Liver (tissue), 9 donors: ENCODE results near the gene LYG1. TPM values are rescaled to one million over a fixed set of nuclear protein-coding genes. Genes with fewer than 3 reads are reported as not detected.
"Not testable (repeated sequence)": the region's sequence is repeated elsewhere in the genome, so short reads cannot be mapped to it uniquely, and the experiment has no call there.

Experiments
- DNase-seq: peaks from one replicate; pipeline ENCODE4 v3.0.0-alpha.2; 2017; ENCODE audit warnings: low spot score
- H3K27ac ChIP-seq, 2 donors: one replicate each; pipeline ENCODE4 v1.7.0; 2013; ENCODE audit warnings: inconsistent platforms in 2 of 2, low read length in 2 of 2, control low read depth in 1 of 2, low read depth in 1 of 2, mild to moderate bottlenecking in 1 of 2
- H3K27me3 ChIP-seq, 4 donors: one replicate each; pipeline versions ENCODE4 v1.6.1 to v1.7.0; 2013; ENCODE audit warnings: low read length in 3 of 4, inconsistent platforms in 1 of 4, mild to moderate bottlenecking in 1 of 4, moderate library complexity in 1 of 4; ENCODE audit not compliant: control insufficient read depth in 4 of 4, insufficient read depth in 4 of 4
- H3K36me3 ChIP-seq, 4 donors: one replicate each; pipeline versions ENCODE4 v1.6.1 to v1.7.0; 2013; ENCODE audit warnings: low read length in 3 of 4, mild to moderate bottlenecking in 3 of 4, low read depth in 1 of 4, moderate library complexity in 1 of 4; ENCODE audit not compliant: control insufficient read depth in 4 of 4, insufficient read depth in 3 of 4
- H3K4me1 ChIP-seq, 4 donors: one replicate each; pipeline versions ENCODE4 v1.6.1 to v1.7.0; 2013; ENCODE audit warnings: low read length in 3 of 4, mild to moderate bottlenecking in 3 of 4, moderate library complexity in 1 of 4; ENCODE audit not compliant: control insufficient read depth in 4 of 4, insufficient read depth in 4 of 4
- H3K4me3 ChIP-seq, 3 donors: one replicate each; pipeline versions ENCODE4 v1.6.1 to v1.7.0; 2013; ENCODE audit warnings: low read length in 3 of 3, control low read depth in 1 of 3, low read depth in 1 of 3, mild to moderate bottlenecking in 1 of 3
- H3K9ac ChIP-seq, 2 donors: one replicate each; pipeline ENCODE4 v1.7.0; 2013; ENCODE audit warnings: low read length in 2 of 2, mild to moderate bottlenecking in 2 of 2, moderate library complexity in 2 of 2, control low read depth in 1 of 2, low read depth in 1 of 2
- H3K9me3 ChIP-seq, 4 donors: one replicate each; pipeline versions ENCODE4 v1.6.1 to v1.7.0; 2013; ENCODE audit warnings: low read length in 3 of 4; ENCODE audit not compliant: control insufficient read depth in 4 of 4
- EGR1 ChIP-seq, 2 donors: IDR thresholded peaks; 2 replicates each; pipeline ENCODE4 v1.6.1; 2016 to 2018; ENCODE audit warnings: antibody characterized with exemption in 2 of 2, low read depth in 2 of 2
- FOXA1 ChIP-seq: IDR thresholded peaks from 2 replicates; pipeline ENCODE4 v1.6.1; 2016; ENCODE audit warnings: antibody characterized with exemption
- FOXA2 ChIP-seq: IDR thresholded peaks from 2 replicates; pipeline ENCODE4 v1.6.1; 2016; ENCODE audit warnings: antibody characterized with exemption
- GABPA ChIP-seq, 2 donors: IDR thresholded peaks in 1 of 2; conservative IDR thresholded peaks in 1 of 2; 2 replicates each; pipeline ENCODE4 v1.6.1; 2016; ENCODE audit warnings: antibody characterized with exemption in 2 of 2, mild to moderate bottlenecking in 1 of 2, moderate library complexity in 1 of 2
- HNF4A ChIP-seq, 2 donors: conservative IDR thresholded peaks; 2 replicates each; pipeline ENCODE4 v1.6.1; 2016; ENCODE audit warnings: antibody characterized with exemption in 2 of 2, mild to moderate bottlenecking in 2 of 2
- HNF4G ChIP-seq: IDR thresholded peaks from 2 replicates; pipeline ENCODE4 v1.6.1; 2016; ENCODE audit warnings: antibody characterized with exemption
- JUND ChIP-seq, 2 donors: IDR thresholded peaks; 2 replicates each; pipeline ENCODE4 v1.6.1; 2016; ENCODE audit warnings: antibody characterized with exemption in 2 of 2
- MAX ChIP-seq: IDR thresholded peaks from 2 replicates; pipeline ENCODE4 v1.6.1; 2016; ENCODE audit warnings: antibody characterized with exemption
- NR2F2 ChIP-seq: IDR thresholded peaks from 2 replicates; pipeline ENCODE4 v1.6.1; 2016; ENCODE audit warnings: antibody characterized with exemption
- RAD21 ChIP-seq, 2 donors: IDR thresholded peaks; 2 replicates each; pipeline ENCODE4 v1.6.1; 2016; ENCODE audit warnings: antibody characterized with exemption in 2 of 2, mild to moderate bottlenecking in 2 of 2
- RXRA ChIP-seq, 2 donors: IDR thresholded peaks; 2 replicates each; pipeline ENCODE4 v1.6.1; 2017 to 2018; ENCODE audit warnings: antibody characterized with exemption in 2 of 2, mild to moderate bottlenecking in 1 of 2
- SP1 ChIP-seq: IDR thresholded peaks from 2 replicates; pipeline ENCODE4 v1.6.1; 2018; ENCODE audit warnings: antibody characterized with exemption, mild to moderate bottlenecking
- TAF1 ChIP-seq: conservative IDR thresholded peaks from 2 replicates; pipeline ENCODE4 v1.6.1; 2016; ENCODE audit warnings: antibody characterized with exemption, mild to moderate bottlenecking
- YY1 ChIP-seq: IDR thresholded peaks from 2 replicates; pipeline ENCODE4 v1.6.1; 2016; ENCODE audit warnings: antibody characterized with exemption, mild to moderate bottlenecking
- ZBTB33 ChIP-seq: IDR thresholded peaks from 2 replicates; pipeline ENCODE4 v1.6.1; 2016; ENCODE audit warnings: antibody characterized with exemption
- WGBS: extraction: QIAGEN DNeasy Blood & Tissue Kit; methylation state at CpG from one replicate; pipeline ENCODE4 v1.1.7; 2013; 5-methylcytosine and 5-hydroxymethylcytosine counted together
- polyA plus RNA-seq, 2 donors: library from polyadenylated mRNA; stranded (reverse) in 1 of 2; unstranded in 1 of 2; fragments of 200-250 nt in 1 of 2; fragments of >200 nt in 1 of 2; fragmentation: Nextera tagmentation in 1 of 2; extraction: Ambion mirVana in 1 of 2; gene quantifications; one replicate each; pipeline versions ENCODE4 v1.2.1 to v1.2.3, GENCODE V29; 2013 to 2015
- total RNA-seq, 2 donors: library from RNA; depleted of rRNA; stranded (reverse); fragments of >200 nt; gene quantifications; one replicate each; pipeline ENCODE4 v1.2.3, GENCODE V29; 2014
- TF ChIP-seq, protein P1 (sequence below): IDR thresholded peaks from 2 replicates; pipeline ENCODE4 v1.6.1; 2016; ENCODE audit warnings: antibody characterized with exemption, mild to moderate bottlenecking
- TF ChIP-seq, protein P2 (sequence below): fragments of 150-350 bp; IDR thresholded peaks from 2 replicates; pipeline ENCODE4 v1.5.1; 2017; ENCODE audit warnings: improper control_type of control experiment, low read depth, low read length; ENCODE audit not compliant: missing input control
- TF ChIP-seq, protein P3 (sequence below): IDR thresholded peaks from 2 replicates; pipeline ENCODE4 v1.6.1; 2016; ENCODE audit warnings: antibody characterized with exemption
- donor health status: healthy.
- donor health status: healthy.
- donor health status: healthy.
- donor health status: healthy.
- donor health status: healthy.

LYG1 gene
- total and polyA plus RNA-seq, 4 donors: 0.14 to 0.85 (median 0.55) TPM

DNA sequence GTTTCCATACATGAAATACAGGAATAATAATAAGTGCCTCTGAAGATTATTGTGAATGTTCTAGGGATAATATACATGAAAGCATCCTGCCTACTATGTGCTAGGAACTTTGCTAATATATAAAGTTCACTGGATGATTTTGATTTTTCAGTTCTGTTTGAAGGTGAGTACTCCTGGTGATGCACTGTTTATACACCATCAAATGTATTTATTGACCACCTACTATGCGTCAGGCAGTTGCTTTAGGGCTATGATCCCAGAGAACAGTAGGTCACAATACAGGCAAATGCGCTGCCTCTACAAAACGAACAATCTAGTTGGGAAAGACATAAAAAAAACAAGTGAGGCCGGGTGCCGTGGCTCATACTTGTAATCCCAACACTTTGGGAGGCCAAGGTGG lies 24.4 kb upstream of the LYG1 start:
- no peak overlapping the region for H3K4me3 ChIP-seq
- TF ChIP-seq FOXA1: no peak
- no peak for TF ChIP-seq RAD21 (IDR thresholded peaks at IDR 0.05)
- TF ChIP-seq ZBTB33: no peak
- no peak for TF ChIP-seq NR2F2
- TF ChIP-seq, protein P1, sequence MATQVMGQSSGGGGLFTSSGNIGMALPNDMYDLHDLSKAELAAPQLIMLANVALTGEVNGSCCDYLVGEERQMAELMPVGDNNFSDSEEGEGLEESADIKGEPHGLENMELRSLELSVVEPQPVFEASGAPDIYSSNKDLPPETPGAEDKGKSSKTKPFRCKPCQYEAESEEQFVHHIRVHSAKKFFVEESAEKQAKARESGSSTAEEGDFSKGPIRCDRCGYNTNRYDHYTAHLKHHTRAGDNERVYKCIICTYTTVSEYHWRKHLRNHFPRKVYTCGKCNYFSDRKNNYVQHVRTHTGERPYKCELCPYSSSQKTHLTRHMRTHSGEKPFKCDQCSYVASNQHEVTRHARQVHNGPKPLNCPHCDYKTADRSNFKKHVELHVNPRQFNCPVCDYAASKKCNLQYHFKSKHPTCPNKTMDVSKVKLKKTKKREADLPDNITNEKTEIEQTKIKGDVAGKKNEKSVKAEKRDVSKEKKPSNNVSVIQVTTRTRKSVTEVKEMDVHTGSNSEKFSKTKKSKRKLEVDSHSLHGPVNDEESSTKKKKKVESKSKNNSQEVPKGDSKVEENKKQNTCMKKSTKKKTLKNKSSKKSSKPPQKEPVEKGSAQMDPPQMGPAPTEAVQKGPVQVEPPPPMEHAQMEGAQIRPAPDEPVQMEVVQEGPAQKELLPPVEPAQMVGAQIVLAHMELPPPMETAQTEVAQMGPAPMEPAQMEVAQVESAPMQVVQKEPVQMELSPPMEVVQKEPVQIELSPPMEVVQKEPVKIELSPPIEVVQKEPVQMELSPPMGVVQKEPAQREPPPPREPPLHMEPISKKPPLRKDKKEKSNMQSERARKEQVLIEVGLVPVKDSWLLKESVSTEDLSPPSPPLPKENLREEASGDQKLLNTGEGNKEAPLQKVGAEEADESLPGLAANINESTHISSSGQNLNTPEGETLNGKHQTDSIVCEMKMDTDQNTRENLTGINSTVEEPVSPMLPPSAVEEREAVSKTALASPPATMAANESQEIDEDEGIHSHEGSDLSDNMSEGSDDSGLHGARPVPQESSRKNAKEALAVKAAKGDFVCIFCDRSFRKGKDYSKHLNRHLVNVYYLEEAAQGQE: no peak
- no peak for TF ChIP-seq HNF4A (conservative IDR thresholded peaks at IDR 0.05)
- TF ChIP-seq, protein P2, sequence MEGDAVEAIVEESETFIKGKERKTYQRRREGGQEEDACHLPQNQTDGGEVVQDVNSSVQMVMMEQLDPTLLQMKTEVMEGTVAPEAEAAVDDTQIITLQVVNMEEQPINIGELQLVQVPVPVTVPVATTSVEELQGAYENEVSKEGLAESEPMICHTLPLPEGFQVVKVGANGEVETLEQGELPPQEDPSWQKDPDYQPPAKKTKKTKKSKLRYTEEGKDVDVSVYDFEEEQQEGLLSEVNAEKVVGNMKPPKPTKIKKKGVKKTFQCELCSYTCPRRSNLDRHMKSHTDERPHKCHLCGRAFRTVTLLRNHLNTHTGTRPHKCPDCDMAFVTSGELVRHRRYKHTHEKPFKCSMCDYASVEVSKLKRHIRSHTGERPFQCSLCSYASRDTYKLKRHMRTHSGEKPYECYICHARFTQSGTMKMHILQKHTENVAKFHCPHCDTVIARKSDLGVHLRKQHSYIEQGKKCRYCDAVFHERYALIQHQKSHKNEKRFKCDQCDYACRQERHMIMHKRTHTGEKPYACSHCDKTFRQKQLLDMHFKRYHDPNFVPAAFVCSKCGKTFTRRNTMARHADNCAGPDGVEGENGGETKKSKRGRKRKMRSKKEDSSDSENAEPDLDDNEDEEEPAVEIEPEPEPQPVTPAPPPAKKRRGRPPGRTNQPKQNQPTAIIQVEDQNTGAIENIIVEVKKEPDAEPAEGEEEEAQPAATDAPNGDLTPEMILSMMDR: no peak
- TF ChIP-seq FOXA2: no peak
- no peak for TF ChIP-seq HNF4G
- TF ChIP-seq YY1: no peak
- no peak for TF ChIP-seq MAX
- no peak for TF ChIP-seq GABPA (IDR thresholded peaks at IDR 0.05 in 1 of 2, conservative IDR thresholded peaks at IDR 0.05 in 1 of 2)
- TF ChIP-seq SP1: no peak
- no peak for TF ChIP-seq JUND (IDR thresholded peaks at IDR 0.05)
- no peak for TF ChIP-seq TAF1
- TF ChIP-seq, protein P3, sequence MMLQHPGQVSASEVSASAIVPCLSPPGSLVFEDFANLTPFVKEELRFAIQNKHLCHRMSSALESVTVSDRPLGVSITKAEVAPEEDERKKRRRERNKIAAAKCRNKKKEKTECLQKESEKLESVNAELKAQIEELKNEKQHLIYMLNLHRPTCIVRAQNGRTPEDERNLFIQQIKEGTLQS: no peak
- TF ChIP-seq RXRA (IDR thresholded peaks at IDR 0.05): no peak
- TF ChIP-seq EGR1 (IDR thresholded peaks at IDR 0.05; ENCODE audit: low read depth in 2 of 2): no peak
- no peaks in the 10 kb centered on the region for H3K27me3 ChIP-seq
- no peak overlapping the region for H3K27ac ChIP-seq
- DNase-seq: no peak
- H3K9me3 ChIP-seq: no peaks in the 10 kb centered on the region
- H3K4me1 ChIP-seq: no peaks in the 10 kb centered on the region
- peaks cover 15 to 69% (median 44%) of the 10 kb centered on the region in 4 donors for H3K36me3 ChIP-seq
- WGBS: 96% methylated on average over 5 of the region's 5 CpGs
- H3K9ac ChIP-seq: no peak overlapping the region

- H3K4me1 ChIP-seq, DNase-seq, H3K9ac ChIP-seq, H3K4me3 ChIP-seq, H3K27ac ChIP-seq, H3K27me3 ChIP-seq, H3K9me3 ChIP-seq: not testable (repeated sequence)
- peaks cover 0 to 38% (median 32%) of the 10 kb centered on the region in 4 donors for H3K36me3 ChIP-seq
- WGBS: 98% methylated on average over 7 of the region's 7 CpGs
These were observed 16.8 kb upstream of the LYG1 start for GRCh38 chr2:99317873-99318200.
